B cell (primary cell): ENCODE data around the gene PCDHB1. TPM values are rescaled to one million over a fixed set of nuclear protein-coding genes. Genes with fewer than 3 reads are reported as not detected.
"Not testable (repeated sequence)": the region's sequence is repeated elsewhere in the genome, so short reads cannot be mapped to it uniquely, and the experiment has no call there.

ENCODE experiments used
- ATAC-seq: fragments of 200-7000 bp; cut with Tn5 transposase; one replicate; pipeline ENCODE4 v1.10.0; 2021; ENCODE audit warnings: low read depth, mild to moderate bottlenecking, moderate number of reproducible peaks, moderate library complexity
- CTCF ChIA-PET: fragments of 350-600 bp; sonication (Branson Sonifier 250); formaldehyde crosslinking; loops from one replicate; lab custom pipeline; 2021; ENCODE audit warnings: antibody characterized with exemption, inconsistent platforms; lab: Charles Lee
- POLR2A ChIA-PET: fragments of 350-600 bp; sonication (Branson Sonifier 250); formaldehyde crosslinking; loops from one replicate; lab custom pipeline; 2021; ENCODE audit warnings: antibody characterized with exemption; lab: Charles Lee
- DNase-seq: peaks from one replicate; pipeline ENCODE4 v3.0.0; 2013
- H2AFZ ChIP-seq: 2 replicates; pipeline ENCODE4 v1.6.1; 2012; ENCODE audit warnings: mild to moderate bottlenecking, low read depth, low read length; ENCODE audit not compliant: insufficient read depth, poor library complexity, severe bottlenecking
- H3K27ac ChIP-seq, 2 donors: 1 replicate in 1 of 2; 2 replicates in 1 of 2; pipeline ENCODE4 v1.5.1; 2012 to 2013; ENCODE audit warnings: low read length in 2 of 2, mild to moderate bottlenecking in 2 of 2, moderate library complexity in 1 of 2
- H3K27me3 ChIP-seq, 4 experiments: fragments of 200-600 bp in 1 of 4; sonication (generic) in 1 of 4; replicated peaks in 1 of 4; 1 replicate in 2 of 4; 2 replicates in 2 of 4; pipeline versions ENCODE4 v1.6.1 to v1.7.0; 2013 to 2016; ENCODE audit warnings: low read length in 3 of 4, mild to moderate bottlenecking in 2 of 4, mixed read lengths in 1 of 4, moderate library complexity in 1 of 4; ENCODE audit not compliant: insufficient read depth in 4 of 4, control insufficient read depth in 3 of 4; ENCODE audit errors: control extremely low read depth in 1 of 4
- H3K36me3 ChIP-seq, 2 experiments: replicated peaks in 1 of 2; 1 replicate in 1 of 2; 2 replicates in 1 of 2; pipeline versions ENCODE4 v1.6.1 to v1.7.1; 2013; ENCODE audit warnings: low read length in 1 of 2; ENCODE audit not compliant: insufficient read depth in 2 of 2, control insufficient read depth in 1 of 2; ENCODE audit errors: control extremely low read depth in 1 of 2, extremely low read depth in 1 of 2
- H3K4me1 ChIP-seq, 2 donors: fragments of 200-600 bp in 1 of 2; sonication (generic) in 1 of 2; 1 replicate in 1 of 2; 2 replicates in 1 of 2; pipeline versions ENCODE4 v1.5.1 to v1.6.1; 2013 to 2017; ENCODE audit warnings: low read length in 2 of 2; ENCODE audit not compliant: control insufficient read depth in 2 of 2, insufficient read depth in 2 of 2
- H3K4me2 ChIP-seq: replicated peaks from 2 replicates; pipeline ENCODE3; 2012; ENCODE audit warnings: mild to moderate bottlenecking, low read depth, low read length; ENCODE audit not compliant: poor library complexity, severe bottlenecking
- H3K4me3 ChIP-seq, 5 experiments: fragments of 200-600 bp in 1 of 5; sonication (generic) in 1 of 5; 1 replicate in 3 of 5; 2 replicates in 2 of 5; pipeline versions ENCODE4 v1.5.1 to v1.7.0; 2011 to 2016; ENCODE audit warnings: low read length in 4 of 5, mild to moderate bottlenecking in 4 of 5, low read depth in 2 of 5, control low read depth in 1 of 5, moderate library complexity in 1 of 5; ENCODE audit not compliant: insufficient read depth in 1 of 5; ENCODE audit errors: control extremely low read depth in 1 of 5, extremely low read depth in 1 of 5
- H3K79me2 ChIP-seq: fragments of 200-600 bp; sonication (generic); one replicate; pipeline ENCODE4 v1.6.0; 2016; ENCODE audit warnings: low read length; ENCODE audit not compliant: control insufficient read depth, insufficient read depth
- H3K9ac ChIP-seq: fragments of 200-600 bp; sonication (generic); 2 replicates; pipeline ENCODE4 v1.6.1; 2017; ENCODE audit warnings: mild to moderate bottlenecking, low read length, moderate library complexity
- H3K9me3 ChIP-seq, 3 donors: one replicate each; pipeline versions ENCODE4 v1.6.1 to v1.7.1; 2013; ENCODE audit warnings: low read length in 2 of 3; ENCODE audit not compliant: control insufficient read depth in 2 of 3, insufficient read depth in 1 of 3; ENCODE audit errors: control extremely low read depth in 1 of 3
- H4K20me1 ChIP-seq: 2 replicates; pipeline ENCODE4 v1.6.0; 2012; ENCODE audit warnings: mild to moderate bottlenecking, low read length; ENCODE audit not compliant: insufficient read depth, control insufficient read depth, poor library complexity, severe bottlenecking
- H3K27ac Mint-ChIP-seq: one replicate; pipeline ENCODE4 v1.8.0; 2021; ENCODE audit warnings: mixed read lengths
- H3K27me3 Mint-ChIP-seq: one replicate; pipeline ENCODE4 v1.8.0; 2021; ENCODE audit warnings: mixed read lengths
- H3K4me1 Mint-ChIP-seq: one replicate; pipeline ENCODE4 v1.8.0; 2021; ENCODE audit warnings: mixed read lengths
- H3K4me3 Mint-ChIP-seq: one replicate; pipeline ENCODE4 v1.8.0; 2021; ENCODE audit warnings: mixed read lengths
- H3K9me3 Mint-ChIP-seq: one replicate; pipeline ENCODE4 v1.8.0; 2022; ENCODE audit warnings: mixed read lengths; ENCODE audit not compliant: insufficient read depth
- CTCF ChIP-seq: fragments of 200-600 bp; IDR thresholded peaks from one replicate; pipeline ENCODE4 v1.8.0; 2022; ENCODE audit warnings: antibody characterized with exemption, mild to moderate bottlenecking
- EZH2 ChIP-seq: IDR thresholded peaks from 2 replicates; pipeline ENCODE4 v1.6.1; 2012; ENCODE audit warnings: borderline replicate concordance, low read depth, mild to moderate bottlenecking, moderate library complexity, low read length; ENCODE audit not compliant: insufficient read depth, poor library complexity, severe bottlenecking
- WGBS: methylation state at CpG from one replicate; pipeline ENCODE4 v1.1.5; 2013; ENCODE audit warnings: missing lambda C conversion rate; ENCODE audit not compliant: insufficient coverage; 5-methylcytosine and 5-hydroxymethylcytosine counted together
- intact Hi-C: fragments of 100-400 bp; cut with micrococcal nuclease; formaldehyde crosslinking; loops from one replicate; pipeline ENCODE4 v1.10.0; 2022
- polyA plus RNA-seq: library from polyadenylated mRNA; depleted of rRNA; stranded (reverse); fragments of >200 nt; gene quantifications from 2 replicates; pipeline ENCODE4 v1.2.3, GENCODE V29; 2012
- total RNA-seq, 2 donors: library from RNA; stranded (reverse); fragments of 120-200 nt in 1 of 2; gene quantifications; 1 replicate in 1 of 2; 2 replicates in 1 of 2; pipeline versions ENCODE4 v1.2.3 to v1.2.4, GENCODE V29; 2013 to 2022

Gene PCDHB1
- total and polyA plus RNA-seq, 2 donors (not counting 1 experiment from before 2014, with no cell fraction given): not detected

GRCh38 chr5:141096586-141096985 lies 45.4 kb downstream of the PCDHB1 start:
- H2AFZ ChIP-seq, H3K9me3 Mint-ChIP-seq, H3K4me2 ChIP-seq, H3K4me1 Mint-ChIP-seq, H3K79me2 ChIP-seq, H4K20me1 ChIP-seq, H3K4me1 ChIP-seq, H3K36me3 ChIP-seq, intact Hi-C loops, CTCF ChIA-PET, ATAC-seq, DNase-seq, H3K4me3 ChIP-seq, H3K27ac ChIP-seq, POLR2A ChIA-PET, H3K27ac Mint-ChIP-seq, H3K4me3 Mint-ChIP-seq, H3K9ac ChIP-seq: not testable (repeated sequence)
- H3K27me3 Mint-ChIP-seq: peaks cover 33% of the 10 kb centered on the region
- WGBS: 47% methylated on average over 21 of the region's 38 CpGs
- H3K27me3 ChIP-seq: peaks cover 0 to 20% (median 8%) of the 10 kb centered on the region in 4 experiments
- H3K9me3 ChIP-seq: peaks cover 3 to 28% (median 3%) of the 10 kb centered on the region in 3 donors

GRCh38 chr5:141100243-141100805 lies 49.1 kb downstream of the PCDHB1 start, which contains the start of gene PCDHB3:
PCDHB3 (plus strand) TSS chr5:141100473; CDS start chr5:141100650, 177 bp downstream.
- Mint-ChIP-seq H3K9me3 (peaks cover 3% of the 10 kb centered on the region), H3K4me1 (no peaks in the 10 kb centered on the region), H3K27ac (no peak within 1 kb of the TSS), H3K27me3 (peaks cover 9% of the 10 kb centered on the region), H3K4me3 (no peak within 1 kb of the TSS)
- Histone ChIP-seq H3K9me3 (peaks cover 2 to 28% (median 3%) of the 10 kb centered on the region in 3 donors), H3K4me3 (no peak within 1 kb of the TSS), H3K4me1 (no peaks in the 10 kb centered on the region), H3K27ac (no peak within 1 kb of the TSS), H2AFZ (no peak within 1 kb of the TSS), H3K36me3 (no peaks in the 10 kb centered on the region), H3K9ac (no peak within 1 kb of the TSS), H4K20me1 (no peaks in the 10 kb centered on the region), H3K4me2 (no peak within 1 kb of the TSS), H3K27me3 (peaks cover 0 to 11% (median 6%) of the 10 kb centered on the region in 4 experiments), H3K79me2 (no peaks in the 10 kb centered on the region)
- CTCF ChIA-PET: no interaction called here
- 16% methylated on average over 16 of the region's 19 CpGs for WGBS
- POLR2A ChIA-PET: no interaction called here
- DNase-seq (no peak), ATAC-seq (no peak)
- TF ChIP-seq EZH2 (no peak), CTCF (peak; percentile 26)
- intact Hi-C loops: no loop called here
